Medulla oblongata (tissue), 1 donor: Measurements from ENCODE around the gene PLEKHB1.

Experiments
- DNase-seq: peaks from one replicate; pipeline ENCODE4 v3.0.0-alpha.2; 2015; ENCODE audit errors: extremely low spot score

The PLEKHB1 gene, protein sequence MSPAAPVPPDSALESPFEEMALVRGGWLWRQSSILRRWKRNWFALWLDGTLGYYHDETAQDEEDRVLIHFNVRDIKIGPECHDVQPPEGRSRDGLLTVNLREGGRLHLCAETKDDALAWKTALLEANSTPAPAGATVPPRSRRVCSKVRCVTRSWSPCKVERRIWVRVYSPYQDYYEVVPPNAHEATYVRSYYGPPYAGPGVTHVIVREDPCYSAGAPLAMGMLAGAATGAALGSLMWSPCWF

DNA sequence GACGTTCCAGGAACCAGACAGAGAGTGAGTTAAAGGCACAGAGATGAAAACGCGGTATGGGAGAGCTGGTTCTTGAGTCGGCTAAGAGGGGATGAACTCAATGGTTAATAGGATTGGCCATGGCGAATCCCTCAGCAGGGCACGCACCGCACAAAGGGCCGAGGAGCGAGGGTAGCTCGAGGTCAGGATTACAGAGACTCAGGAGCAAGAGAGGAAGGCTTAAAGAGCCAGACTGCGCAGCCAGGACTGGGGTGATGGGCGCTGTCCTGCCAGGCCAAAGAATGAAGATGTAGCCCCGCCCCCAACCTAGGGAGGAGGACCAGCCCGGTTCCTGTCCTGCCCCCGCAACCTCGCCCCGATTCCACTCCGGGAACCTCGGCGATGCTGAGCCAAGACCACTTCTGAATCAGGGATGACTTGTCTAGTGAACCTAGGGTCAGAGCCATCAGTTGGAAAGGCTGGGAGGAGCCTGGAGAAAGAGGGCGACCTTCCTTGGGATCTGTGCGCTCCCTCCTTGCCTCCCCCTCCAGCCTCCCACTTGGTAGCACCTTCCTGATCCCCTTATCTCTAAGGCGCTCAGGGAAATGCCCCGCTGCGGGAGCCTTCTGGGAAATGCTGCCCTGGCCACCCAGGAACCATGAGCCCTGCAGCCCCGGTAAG lies at the start of gene PLEKHB1:
Gene PLEKHB1, plus strand, starts transcription at position 610 of the 660 bp plus-strand sequence. Its CDS starts 28 bp downstream, at position 638.
- no peak for DNase-seq

DNA sequence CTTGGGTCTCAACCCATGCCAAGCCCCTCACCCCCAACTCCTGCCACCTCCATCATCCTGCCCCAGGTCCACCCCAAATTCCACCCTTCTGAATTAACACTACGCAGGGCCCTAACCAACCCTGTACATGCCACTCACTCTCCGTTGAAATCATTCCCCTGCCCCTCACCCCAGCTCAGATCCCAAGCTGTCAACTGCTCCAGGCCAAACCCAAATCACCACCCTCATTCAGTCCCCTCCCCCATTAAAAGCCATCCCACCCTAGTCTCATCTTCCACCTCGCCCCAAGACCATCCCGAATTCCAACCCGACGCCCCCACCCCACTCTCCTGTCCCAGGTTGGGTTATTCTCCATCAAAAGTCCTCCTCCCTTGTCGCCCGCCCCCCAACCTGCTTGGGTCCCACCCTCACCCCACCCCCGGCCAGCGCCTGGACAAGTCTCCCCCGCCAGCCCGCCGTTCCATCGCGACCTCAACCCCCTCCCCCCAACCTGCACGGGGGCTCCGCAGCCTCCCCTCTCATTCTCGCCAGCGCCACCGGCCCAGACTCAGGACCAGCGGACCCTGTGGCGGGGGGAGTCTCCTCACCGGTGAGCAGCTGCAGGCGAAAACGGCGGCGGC lies 48.9 kb upstream of the PLEKHB1 start:
- peak; percentile 31 for DNase-seq

- DNase-seq: peak; percentile 100
These were observed 48.2 kb upstream of the PLEKHB1 start, which contains the start of gene FAM168A for GRCh38 chr11:73597956-73598718. FAM168A (minus strand) TSS chr11:73598112; CDS start chr11:73468474, 129,638 bp downstream.

GRCh38 chr11:73598719-73599379 lies 47.5 kb upstream of the PLEKHB1 start:
- DNase-seq: no peak

DNA sequence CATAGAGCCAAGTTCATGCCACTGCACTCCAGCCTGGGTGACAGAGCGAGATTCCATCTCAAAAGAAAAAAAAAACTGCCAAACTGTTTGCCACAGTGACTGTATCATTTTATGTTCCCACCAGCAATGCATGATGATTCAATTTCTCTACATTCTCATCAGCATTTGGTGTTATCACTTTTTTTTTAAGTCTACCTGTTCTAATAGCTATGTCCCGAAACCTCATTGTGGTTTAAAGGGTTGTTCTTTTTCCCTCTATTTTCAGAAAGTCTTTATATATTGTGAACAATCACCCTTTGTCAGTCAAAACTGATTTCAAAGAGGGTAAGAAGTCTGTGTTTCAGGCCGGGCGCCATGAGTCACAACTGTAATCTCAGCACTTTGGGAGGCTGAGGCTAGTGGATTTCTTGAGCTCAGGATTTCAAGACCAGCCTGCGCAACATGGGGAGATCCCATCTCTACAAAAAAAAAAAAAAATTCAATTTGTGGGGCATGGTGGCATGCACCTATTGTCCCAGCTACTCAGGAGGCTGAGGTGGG lies 33.7 kb upstream of the PLEKHB1 start:
- DNase-seq: no peak

GRCh38 chr11:73614591-73614990 lies 31.8 kb upstream of the PLEKHB1 start:
- DNase-seq: no peak

DNA sequence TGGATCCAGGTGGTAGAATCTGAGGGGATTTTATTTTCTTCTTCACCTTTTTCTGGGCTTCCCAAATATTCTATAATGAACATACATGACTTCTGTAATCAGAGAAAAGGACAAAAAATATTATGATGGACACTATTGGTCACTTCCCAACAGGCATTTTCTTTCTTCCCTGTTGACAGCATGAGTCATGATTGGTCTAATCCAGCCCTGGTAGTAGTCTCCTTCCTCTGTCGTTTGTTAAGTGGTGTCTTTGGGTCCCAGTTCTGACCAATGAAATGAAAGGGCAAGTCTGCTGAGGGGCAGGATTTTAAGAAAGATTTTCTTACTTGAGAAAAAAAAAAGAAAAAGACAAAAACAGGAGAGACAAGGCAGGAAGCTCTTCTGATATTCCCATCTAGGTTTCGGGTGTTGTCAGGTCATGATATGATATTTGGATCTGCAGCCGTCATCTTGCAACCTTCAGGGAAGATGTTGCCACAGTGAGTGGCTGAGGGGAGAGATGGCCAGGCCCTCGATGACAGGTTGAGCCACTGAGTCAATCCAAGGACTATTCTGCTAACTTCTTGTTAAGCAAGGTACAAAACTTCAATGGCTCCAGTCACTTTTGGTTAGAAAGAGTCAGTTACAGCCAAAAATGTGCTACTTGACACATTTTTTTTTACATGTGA lies 23.3 kb upstream of the PLEKHB1 start:
- DNase-seq: no peak

DNA sequence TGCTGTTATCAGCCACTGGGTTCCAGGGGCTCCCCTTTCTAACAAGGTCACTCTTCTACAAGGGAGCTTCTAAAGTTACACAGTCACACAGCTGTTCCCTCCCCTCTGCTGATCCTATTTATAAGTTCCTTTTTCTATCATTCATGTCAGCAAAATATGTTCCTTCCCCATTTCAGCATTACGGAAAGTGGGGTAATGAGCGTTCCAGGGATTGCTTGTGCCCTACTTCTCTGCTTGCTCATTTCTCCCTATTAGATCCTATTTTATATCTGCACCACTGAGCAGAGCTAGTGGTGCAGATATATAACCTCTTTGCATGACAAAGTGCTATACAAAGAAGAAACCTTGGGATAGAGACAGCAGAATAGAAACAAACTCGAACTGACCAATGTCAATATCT lies 22.7 kb upstream of the PLEKHB1 start:
- peak; percentile 64 for DNase-seq

- peak; percentile 92 for DNase-seq
These were observed 20.6 kb upstream of the PLEKHB1 start for GRCh38 chr11:73625696-73626318.

- DNase-seq: no peak
These were observed 16.5 kb upstream of the PLEKHB1 start for GRCh38 chr11:73629907-73630306.

GRCh38 chr11:73632996-73633395 lies 13.4 kb upstream of the PLEKHB1 start:
- DNase-seq: no peak

DNA sequence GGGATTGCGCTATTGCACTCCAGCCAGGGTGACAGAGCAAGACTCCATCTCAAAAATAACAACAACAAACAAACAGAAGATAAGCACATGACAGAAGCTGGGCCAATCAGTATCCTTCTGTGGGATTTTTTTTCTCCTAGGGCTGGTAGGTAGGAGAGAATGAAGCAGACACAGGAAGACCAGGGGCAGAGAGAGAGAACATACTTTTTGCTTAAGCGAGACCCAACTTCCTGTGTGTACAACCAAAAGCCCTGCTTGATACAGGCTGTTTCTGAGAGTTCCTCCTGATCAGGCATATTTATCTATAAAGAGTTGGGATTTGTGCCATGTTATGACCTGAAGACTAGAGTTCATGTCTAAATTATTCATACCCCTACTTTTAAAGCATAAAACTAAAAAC lies 12.4 kb upstream of the PLEKHB1 start:
- DNase-seq: no peak

DNA sequence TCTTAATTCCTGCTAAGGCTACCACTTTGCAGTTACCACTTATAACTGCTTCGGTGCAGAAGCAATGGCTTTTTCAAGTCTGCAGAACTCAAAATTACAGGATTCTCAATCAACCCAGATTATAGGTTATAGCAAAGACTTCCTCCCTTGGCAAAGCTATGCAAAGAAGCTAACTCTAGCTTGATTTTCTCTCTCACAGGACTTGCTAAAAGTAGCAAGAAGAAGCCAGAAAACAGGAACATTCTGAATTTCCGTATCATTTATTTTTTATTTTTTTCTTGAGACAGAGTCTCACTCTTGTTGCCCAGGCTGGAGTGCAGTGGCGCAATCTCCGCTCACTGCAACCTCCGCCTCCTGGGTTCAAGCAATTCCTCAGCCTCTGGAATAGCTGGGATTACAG lies 10.7 kb upstream of the PLEKHB1 start:
- peak; percentile 27 for DNase-seq

DNA sequence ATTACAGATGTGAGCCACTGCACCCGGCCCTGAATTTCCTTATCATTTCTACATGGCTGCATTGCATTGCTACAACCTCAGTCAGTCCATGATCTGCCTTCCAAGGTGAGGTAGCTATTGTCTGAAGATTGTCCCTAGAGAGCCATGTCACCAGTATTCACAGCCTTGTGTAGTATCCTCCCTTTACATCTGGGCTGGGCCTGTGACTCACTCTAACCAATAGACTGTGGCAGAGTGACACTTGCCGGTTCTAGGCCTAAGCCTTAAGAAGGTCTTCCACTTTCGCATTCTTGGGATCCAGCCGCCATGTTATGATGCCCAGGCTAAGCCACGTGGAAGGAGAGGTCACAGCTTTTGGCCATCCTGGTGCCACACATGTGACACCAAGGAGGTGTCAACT lies 10.1 kb upstream of the PLEKHB1 start:
- no peak for DNase-seq

DNA sequence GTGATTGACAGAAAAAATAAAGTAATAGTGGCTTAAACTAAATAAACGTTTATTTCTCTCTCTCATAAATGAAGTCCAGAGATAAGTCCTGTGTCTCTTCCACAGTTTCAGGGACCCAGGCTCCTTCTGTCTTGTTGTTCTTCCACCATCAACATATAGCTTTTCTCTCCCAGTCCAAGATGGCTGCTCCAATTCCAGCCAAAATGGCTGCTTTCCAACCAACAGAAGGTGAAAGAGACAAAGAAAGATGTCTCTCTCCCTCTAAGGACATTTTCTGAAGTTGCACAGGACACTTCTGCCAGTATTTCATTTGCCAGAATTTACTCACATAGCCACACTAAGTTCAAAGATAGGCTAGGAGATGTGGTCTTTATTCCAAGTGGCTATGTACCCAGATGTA lies 9.4 kb upstream of the PLEKHB1 start:
- DNase-seq: no peak

DNA sequence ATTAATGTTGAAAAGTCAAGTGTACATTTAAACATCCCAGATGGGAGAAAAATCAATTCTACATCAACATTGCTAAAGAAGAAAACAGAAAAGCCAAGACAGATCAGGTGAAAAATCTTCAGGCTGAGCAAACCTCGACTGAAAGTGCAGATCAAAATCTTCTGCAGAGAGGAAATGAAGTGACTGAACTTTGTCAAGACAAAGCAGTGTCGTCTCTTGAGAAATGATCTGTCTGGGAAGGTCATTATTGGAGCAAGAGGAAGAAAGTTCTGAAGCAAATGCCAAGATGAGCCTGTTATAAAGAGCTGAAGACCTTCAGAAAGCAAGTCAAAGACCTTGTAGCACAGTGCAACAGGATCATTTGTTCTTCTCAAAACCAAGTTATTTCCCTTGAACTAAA lies 5.8 kb upstream of the PLEKHB1 start:
- no peak for DNase-seq

GRCh38 chr11:73641668-73642067 lies 4.7 kb upstream of the PLEKHB1 start:
- DNase-seq: no peak

DNA sequence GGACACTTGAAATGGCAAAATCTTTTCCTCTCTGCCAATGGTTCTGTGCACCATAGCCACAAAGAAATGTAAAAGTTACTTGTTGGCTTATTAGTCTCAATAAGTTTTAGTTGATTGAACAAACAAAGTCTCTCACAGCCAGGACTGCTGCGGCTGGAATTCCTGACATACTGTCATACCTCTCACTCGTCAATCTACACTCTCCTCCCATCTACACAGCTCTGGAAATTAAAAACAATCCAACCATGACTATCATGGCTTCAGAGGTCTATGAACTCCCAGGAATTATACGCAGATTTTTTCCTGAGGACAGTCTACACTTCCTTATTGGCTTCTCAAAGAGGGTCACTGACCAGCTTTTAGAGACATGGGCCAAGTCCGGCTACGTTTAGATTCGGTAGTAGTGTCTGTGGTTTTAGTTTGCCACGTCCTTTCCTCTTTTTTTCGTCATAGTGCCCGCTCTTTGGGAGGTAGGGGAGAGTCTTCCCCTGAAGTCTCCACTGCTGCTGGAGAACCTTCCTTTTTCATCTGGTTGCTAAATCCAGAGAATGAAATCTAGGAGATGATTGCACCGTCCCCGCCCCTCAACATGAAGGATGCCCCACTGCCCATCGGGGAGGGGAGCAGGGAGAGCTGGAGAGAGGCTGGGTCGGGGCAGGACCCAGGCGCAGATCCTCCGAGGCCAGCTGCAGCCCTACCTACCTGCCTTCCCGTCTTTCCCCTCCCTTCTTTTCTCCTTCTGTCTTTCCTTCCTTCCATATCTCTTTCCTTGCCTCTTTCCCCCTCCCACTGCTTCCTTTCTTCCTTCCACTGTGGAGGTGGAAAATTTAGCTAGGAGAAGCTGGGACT lies 1.0 kb upstream of the PLEKHB1 start:
- peak; percentile 54 for DNase-seq

GRCh38 chr11:73647459-73648100 lies 1.2 kb downstream of the PLEKHB1 start:
- peak; percentile 98 for DNase-seq
